ENCODE results near the gene ANKHD1.

Gene ANKHD1

GRCh38 chr5:140401362-140402257, at the start of gene ANKHD1:
Gene ANKHD1 (plus strand): TSS chr5:140401833. CDS start chr5:140401968, 135 bp downstream.
- peak; percentile 93 for DNase-seq

DNA sequence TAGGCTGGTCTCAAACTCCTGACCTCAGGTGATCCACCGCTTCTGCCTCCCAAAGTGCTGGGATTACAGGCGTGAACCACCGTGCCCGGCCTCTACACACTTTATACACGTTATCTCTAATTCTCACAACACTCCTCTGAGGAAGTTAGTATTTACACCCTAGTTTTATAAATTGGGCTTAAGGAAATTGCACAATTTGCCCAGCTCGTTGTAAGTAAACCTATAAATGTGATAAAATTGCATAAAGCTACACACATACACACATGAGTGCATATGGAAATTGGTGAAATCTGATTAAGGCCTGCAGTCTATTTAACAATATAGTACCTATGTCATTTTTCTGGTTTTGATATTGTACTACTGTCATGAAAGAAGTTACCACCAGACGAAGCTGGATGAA, 46.1 kb upstream of the ANKHD1 start:
- DNase-seq, result no peak

DNA sequence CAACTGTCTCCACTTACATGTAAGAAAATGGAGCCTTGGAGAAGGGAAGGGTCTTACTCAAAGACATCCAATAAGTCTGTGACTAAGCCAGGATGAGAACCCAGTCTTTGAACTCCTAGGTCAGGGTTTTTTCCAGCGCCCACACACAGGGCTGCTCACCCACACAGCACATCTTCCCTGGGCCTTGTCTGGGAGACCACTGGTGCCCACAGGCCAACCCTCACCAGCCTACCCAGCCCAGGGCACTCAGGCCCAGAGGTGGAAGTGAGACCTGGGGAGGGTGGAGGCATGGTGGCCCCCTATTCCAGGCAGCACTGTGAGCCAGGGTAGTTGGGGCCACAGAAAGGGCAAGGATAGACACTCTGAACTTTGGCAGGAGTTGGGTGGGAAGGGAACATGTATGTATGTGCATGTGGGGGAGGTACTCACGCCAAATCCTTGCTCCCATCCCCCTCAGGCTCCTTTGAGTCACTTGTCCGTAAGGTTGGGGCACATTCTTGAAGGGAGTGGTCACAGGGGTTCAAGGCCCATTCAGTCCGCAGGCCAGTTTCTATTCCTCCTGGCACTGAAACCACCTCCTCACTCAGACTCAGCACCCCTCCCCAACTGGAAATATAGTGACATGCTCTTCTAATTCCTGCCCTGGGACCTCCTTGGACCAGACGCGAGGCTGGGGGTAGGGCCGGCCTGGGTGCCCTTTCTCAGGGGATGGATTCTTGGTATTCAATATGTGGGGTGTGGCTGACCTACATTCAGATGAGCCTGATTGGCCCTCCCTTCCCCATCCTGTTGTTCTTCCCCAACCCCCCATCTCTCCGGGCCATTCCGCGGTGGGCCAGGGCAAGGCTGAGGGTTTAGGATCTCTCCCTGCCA, 44.5 kb upstream of the ANKHD1 start:
- no peak for DNase-seq

- DNase-seq, result peak; percentile 48
These were observed 43.9 kb upstream of the ANKHD1 start for GRCh38 chr5:140357726-140358093.

GRCh38 chr5:140358738-140359310, 42.8 kb upstream of the ANKHD1 start:
- DNase-seq, result no peak

DNA sequence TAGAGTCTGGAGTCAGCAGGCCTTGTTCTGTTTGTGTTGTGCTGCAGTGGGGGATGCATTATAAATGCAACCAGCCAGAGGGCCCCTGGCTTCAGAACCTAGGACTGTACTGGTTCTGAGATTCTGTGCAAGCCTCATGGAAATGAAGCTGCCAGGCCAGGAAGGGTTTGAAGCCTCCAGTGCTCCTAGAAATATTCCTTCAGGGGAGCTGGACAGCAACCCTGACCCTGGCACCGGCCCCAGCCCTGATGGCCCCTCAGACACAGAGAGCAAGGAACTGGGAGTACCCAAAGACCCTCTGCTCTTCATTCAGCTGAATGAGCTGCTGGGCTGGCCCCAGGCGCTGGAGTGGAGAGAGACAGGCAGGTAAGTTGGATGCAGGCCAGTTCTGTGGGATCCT, 41.5 kb upstream of the ANKHD1 start, which contains the start of gene SLC4A9:
Gene SLC4A9, plus strand, starts transcription at position 94 of the 400 bp plus-strand sequence. Its CDS starts 43 bp downstream, at position 137.
- no peak for DNase-seq

DNA sequence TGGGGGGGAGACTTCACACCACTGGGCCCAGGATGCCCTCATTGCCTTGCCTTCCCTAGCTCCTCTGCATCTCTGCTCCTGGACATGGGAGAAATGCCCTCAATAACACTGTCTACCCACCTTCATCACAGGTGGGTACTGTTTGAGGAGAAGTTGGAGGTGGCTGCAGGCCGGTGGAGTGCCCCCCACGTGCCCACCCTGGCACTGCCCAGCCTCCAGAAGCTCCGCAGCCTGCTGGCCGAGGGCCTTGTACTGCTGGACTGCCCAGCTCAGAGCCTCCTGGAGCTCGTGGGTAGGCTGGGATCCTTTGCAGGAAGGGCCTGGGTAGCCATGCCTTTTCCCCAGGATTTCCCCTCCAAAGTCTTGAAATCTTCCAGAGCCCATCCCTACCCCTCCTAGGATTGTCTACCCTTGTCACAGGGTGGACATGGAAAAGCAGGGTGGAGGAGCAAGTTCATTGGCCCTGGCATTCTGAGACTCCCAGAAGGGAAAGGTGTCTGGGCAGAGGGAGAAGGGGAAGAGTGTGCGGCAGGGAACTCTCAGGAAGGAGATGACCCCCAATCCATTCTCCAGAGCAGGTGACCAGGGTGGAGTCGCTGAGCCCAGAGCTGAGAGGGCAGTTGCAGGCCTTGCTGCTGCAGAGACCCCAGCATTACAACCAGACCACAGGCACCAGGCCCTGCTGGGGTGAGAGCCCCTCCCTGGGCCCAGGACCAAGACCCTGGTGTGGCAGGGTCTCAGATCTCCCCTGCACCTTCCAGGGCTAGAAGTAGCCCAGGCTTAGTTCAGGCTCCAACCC, 40.8 kb upstream of the ANKHD1 start:
- DNase-seq, result no peak

- no peak for DNase-seq
These were observed 39.7 kb upstream of the ANKHD1 start for GRCh38 chr5:140361901-140362300.

GRCh38 chr5:140362311-140362710, 39.3 kb upstream of the ANKHD1 start:
- no peak for DNase-seq

- no peak for DNase-seq
These were observed 38.6 kb upstream of the ANKHD1 start for GRCh38 chr5:140362875-140363630.

GRCh38 chr5:140363631-140364471, 37.8 kb upstream of the ANKHD1 start:
- no peak for DNase-seq

DNA sequence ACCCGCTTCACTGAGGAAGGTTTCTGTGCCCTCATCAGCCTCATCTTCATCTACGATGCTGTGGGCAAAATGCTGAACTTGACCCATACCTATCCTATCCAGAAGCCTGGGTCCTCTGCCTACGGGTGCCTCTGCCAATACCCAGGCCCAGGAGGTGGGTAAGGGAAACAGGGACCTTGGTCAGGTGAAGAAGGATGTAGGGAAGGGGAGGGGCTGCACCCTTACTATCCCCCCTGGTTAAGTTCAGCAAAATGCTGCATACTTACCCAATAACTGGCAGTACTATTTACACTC, 37.2 kb upstream of the ANKHD1 start:
- no peak for DNase-seq

DNA sequence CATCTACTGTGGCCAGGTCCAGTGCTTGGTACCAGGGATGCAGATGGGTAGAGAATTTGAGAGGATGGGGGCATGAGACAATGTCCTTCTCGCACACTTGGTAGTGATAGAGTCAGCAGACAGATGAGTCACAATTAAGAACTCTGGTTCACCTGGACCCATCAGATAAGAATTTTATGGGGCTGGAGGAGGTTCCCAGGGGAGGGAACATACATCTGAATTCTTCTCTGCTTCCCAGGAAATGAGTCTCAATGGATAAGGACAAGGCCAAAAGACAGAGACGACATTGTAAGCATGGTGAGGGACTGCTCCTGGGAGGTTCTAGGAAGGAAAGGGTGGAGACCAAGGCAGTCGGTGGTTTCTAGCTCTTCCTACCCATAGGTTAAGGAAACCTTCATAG, 36.4 kb upstream of the ANKHD1 start:
- DNase-seq, result no peak

DNA sequence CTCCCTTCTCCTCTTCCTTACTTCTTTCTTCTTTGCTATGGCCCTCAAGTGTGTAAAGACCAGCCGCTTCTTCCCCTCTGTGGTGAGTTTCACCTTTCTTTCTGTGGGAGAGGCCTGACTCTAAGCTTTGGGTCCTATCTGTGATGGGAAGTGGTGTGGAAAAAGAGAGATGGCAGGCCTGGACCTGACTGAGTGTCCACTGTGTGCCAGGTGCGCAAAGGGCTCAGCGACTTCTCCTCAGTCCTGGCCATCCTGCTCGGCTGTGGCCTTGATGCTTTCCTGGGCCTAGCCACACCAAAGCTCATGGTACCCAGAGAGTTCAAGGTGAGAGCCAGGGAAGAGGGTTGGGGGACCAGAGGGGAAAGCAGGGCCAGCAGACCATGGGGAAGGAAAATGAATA, 35.7 kb upstream of the ANKHD1 start:
- DNase-seq, result no peak

GRCh38 chr5:140366589-140367255, 34.9 kb upstream of the ANKHD1 start:
- no peak for DNase-seq

- no peak for DNase-seq
These were observed 34.2 kb upstream of the ANKHD1 start for GRCh38 chr5:140367256-140368013.

DNA sequence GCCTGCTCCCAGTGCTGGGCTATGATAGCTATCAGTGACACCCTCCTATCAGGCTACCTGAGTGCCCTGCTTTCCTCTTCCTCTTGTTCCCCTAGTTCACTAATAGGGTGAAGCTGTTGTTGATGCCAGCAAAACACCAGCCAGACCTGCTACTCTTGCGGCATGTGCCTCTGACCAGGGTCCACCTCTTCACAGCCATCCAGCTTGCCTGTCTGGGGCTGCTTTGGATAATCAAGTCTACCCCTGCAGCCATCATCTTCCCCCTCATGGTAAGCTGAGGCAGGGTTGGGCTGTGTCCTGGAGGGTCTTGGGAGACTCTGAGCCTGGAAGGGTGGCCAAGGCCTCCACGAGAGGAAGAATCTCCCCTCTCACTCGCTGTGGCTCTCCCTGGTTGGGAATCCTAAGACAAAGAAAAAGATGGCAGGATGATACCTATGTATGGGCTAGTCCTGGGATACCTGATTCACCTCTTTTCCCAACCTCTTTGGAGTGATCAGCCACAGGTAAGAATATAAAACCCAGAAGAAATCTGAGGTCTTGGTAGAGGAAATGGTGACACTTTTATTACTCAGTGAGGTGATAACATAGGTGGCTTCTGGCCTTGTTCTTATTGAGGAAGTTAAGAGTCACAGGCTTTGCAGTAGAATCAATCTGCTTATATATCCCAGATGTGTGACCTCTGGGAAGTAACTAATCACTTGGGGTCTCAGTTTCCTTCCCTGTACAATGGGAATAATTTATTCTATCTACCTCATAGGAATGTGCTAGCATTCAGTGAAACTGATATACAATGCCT, 30.1 kb upstream of the ANKHD1 start:
- DNase-seq, result no peak

- no peak for DNase-seq
These were observed 28.6 kb upstream of the ANKHD1 start for GRCh38 chr5:140372971-140373487.

DNA sequence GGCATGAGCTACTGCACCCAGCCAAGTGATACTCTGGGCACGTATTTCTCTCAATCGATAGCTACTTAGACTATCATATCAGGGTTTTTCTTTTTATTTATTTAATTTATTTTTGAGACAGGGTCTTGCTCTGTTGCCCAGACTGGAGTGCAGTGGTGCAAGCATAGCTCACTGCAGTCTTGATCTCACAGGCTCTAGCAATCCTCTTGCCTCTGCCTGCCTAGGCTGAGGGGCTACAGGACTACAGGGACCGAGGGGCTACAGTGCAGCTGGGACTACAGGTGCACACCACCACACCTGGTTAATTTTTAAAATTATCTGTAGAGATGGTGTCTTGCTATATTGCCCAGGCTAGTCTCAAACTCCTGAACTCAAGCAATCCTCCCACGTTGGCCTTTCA, 20.3 kb upstream of the ANKHD1 start:
- no peak for DNase-seq

Measured in NCI-H2171 (cell line).